ENCODE data around the gene NDUFV2. TPM values are rescaled to one million over a fixed set of nuclear protein-coding genes. Genes with fewer than 3 reads are reported as not detected.

Gene NDUFV2
- total RNA-seq, 4 donors from 2014 or later, result 83.3 to 132 (median 106) TPM

DNA sequence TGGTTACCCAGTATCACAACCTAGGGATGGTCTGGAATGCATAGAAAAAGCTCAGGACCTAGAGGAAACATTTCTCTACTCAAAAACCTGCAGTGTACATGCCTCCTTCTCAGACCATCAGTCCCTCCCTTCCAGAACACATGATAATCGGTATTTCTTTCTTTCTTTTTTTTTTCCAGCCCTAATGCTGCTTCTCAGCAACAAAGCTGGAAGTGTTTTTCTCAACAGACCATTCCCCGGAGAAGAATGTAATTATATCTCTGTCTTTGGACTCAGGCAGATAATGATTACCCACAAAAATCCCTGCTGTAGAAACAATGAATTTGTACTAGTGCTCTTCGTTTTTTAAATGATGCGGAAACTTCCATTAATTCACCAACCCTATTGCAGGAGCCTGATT is 44.1 kb upstream of the NDUFV2 start:
- TF ChIP-seq, protein P1, sequence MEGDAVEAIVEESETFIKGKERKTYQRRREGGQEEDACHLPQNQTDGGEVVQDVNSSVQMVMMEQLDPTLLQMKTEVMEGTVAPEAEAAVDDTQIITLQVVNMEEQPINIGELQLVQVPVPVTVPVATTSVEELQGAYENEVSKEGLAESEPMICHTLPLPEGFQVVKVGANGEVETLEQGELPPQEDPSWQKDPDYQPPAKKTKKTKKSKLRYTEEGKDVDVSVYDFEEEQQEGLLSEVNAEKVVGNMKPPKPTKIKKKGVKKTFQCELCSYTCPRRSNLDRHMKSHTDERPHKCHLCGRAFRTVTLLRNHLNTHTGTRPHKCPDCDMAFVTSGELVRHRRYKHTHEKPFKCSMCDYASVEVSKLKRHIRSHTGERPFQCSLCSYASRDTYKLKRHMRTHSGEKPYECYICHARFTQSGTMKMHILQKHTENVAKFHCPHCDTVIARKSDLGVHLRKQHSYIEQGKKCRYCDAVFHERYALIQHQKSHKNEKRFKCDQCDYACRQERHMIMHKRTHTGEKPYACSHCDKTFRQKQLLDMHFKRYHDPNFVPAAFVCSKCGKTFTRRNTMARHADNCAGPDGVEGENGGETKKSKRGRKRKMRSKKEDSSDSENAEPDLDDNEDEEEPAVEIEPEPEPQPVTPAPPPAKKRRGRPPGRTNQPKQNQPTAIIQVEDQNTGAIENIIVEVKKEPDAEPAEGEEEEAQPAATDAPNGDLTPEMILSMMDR (IDR thresholded peaks at IDR 0.05), result no peak
- TF ChIP-seq POLR2A (IDR thresholded peaks at IDR 0.05), result no peak
- Histone ChIP-seq H3K4me1 (no peaks in the 10 kb centered on the region), H3K27me3 (no peaks in the 10 kb centered on the region), H3K36me3 (no peaks in the 10 kb centered on the region), H3K9me3 (no peaks in the 10 kb centered on the region), H3K27ac (no peak overlapping the region), H3K4me3 (no peak overlapping the region)
- DNase-seq, result no peak

DNA sequence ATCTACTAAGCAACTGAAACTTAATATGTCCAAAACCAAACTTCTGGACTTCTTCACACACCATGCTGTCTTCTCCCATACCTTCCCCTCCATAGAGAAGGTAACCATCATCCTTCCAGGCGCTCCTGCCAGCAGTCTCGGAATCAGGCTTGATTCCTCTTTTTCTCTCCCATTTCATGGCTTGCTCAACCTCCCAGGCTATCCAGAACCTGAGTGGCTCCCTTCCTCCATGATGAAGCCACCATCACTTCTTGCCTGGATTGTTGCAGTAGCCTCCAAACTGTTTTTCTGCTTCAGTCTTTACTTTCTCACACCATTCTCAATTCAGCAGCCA is 40.1 kb upstream of the NDUFV2 start:
- no peaks in the 10 kb centered on the region for H3K9me3 ChIP-seq
- no peak overlapping the region for H3K4me3 ChIP-seq
- TF ChIP-seq, protein P1 (IDR thresholded peaks at IDR 0.05), result no peak
- no peak for TF ChIP-seq POLR2A (IDR thresholded peaks at IDR 0.05)
- no peak overlapping the region for H3K27ac ChIP-seq
- no peaks in the 10 kb centered on the region for H3K27me3 ChIP-seq
- H3K36me3 ChIP-seq, result no peaks in the 10 kb centered on the region
- no peaks in the 10 kb centered on the region for H3K4me1 ChIP-seq
- no peak for DNase-seq

DNA sequence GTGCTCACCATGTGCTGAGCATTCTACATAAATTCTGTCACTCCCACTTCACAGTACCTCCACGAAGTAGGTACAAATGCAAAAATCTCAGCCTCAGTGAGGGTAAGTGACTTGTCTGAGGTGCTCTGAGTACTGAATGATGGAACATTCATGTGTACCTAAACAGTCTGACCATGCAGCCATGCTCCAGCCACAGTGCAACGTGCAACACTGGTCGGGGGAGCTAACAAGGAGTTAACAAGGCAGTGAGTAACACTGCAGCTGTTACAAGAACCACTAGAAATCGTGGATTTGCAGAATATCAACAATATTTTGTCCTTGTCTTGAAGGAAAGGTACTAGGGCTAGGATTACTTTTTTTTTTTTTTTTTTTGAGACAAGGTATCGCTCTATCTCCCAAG is 36.6 kb upstream of the NDUFV2 start:
- Histone ChIP-seq H3K36me3 (no peaks in the 10 kb centered on the region), H3K9me3 (no peaks in the 10 kb centered on the region), H3K27ac (no peak overlapping the region), H3K27me3 (no peaks in the 10 kb centered on the region), H3K4me3 (no peak overlapping the region), H3K4me1 (no peaks in the 10 kb centered on the region)
- TF ChIP-seq, protein P1 (IDR thresholded peaks at IDR 0.05), result no peak
- no peak for TF ChIP-seq POLR2A (IDR thresholded peaks at IDR 0.05)
- DNase-seq, result no peak

DNA sequence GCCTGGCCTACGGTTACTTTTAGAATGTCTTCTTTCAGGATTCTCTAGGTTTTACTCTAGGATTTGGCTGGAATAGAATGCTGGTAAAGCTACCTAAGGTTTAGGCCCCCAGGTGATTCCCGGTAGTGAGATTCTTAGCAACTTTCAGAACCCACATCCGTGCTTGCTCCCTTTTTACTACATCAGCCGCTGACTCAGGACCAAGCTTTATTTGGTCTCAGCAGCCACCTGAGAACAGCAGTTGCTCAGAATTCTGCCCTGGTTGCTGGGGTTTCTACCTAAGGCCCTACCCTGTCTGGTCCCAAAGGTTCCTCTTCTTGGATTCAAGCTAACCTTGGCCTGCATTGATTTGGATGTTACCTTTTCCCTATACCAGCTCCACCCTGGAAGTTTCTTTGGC is 36.1 kb upstream of the NDUFV2 start:
- TF ChIP-seq POLR2A (IDR thresholded peaks at IDR 0.05), result no peak
- TF ChIP-seq, protein P1 (IDR thresholded peaks at IDR 0.05), result no peak
- DNase-seq, result no peak
- Histone ChIP-seq H3K36me3 (no peaks in the 10 kb centered on the region), H3K27ac (no peak overlapping the region), H3K27me3 (no peaks in the 10 kb centered on the region), H3K4me1 (no peaks in the 10 kb centered on the region), H3K4me3 (no peak overlapping the region), H3K9me3 (no peaks in the 10 kb centered on the region)

DNA sequence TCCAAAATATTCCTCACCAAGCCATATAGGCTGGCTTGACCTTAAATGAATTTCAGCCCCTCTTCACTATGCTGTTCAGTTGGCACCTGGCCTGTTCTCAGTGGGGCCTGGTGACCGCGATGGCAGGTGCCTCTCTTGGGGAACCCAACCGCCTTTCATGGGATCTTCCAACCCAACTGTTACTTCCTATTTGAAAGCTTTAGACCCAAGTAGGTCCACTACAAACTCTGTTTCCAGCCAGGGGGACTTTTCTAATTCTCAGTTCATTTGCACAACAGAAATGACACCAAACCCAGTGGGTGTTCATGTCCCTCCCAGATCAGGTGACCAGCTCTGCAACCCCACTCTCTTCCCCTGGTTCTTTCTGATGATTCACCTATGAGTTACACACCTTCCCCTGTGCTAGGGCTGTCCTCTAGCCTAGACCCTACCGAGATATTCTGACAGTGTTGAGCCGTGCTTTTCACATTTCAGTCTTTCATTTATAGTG is 35.6 kb upstream of the NDUFV2 start:
- TF ChIP-seq POLR2A (IDR thresholded peaks at IDR 0.05), result no peak
- TF ChIP-seq, protein P1 (IDR thresholded peaks at IDR 0.05), result no peak
- H3K36me3 ChIP-seq, result no peaks in the 10 kb centered on the region
- no peak overlapping the region for H3K27ac ChIP-seq

DNA sequence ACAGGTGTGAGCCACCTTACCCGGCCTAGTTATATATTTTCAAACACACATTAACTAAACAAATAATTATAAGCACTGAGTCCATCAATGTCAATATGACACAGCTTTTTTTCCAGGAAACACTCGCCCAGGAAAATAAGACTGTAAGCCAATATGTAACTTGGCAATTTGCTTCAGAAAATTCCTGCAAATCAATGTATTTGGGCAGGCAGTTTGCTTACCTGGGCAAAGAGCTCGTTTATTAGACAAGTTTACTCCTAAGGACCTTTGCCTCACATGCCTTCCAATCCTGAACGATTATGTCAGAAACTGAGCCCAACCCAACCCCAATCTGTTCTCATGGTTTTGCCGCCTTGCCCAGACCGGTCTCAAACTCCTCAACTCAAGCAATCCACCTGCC is 34.7 kb upstream of the NDUFV2 start:
- TF ChIP-seq POLR2A (IDR thresholded peaks at IDR 0.05), result no peak
- TF ChIP-seq, protein P1 (IDR thresholded peaks at IDR 0.05), result no peak
- Histone ChIP-seq H3K4me1 (no peaks in the 10 kb centered on the region), H3K27ac (peak overlapping the region in 2 of 4 donors; percentile 59 to 60), H3K4me3 (no peak overlapping the region), H3K36me3 (no peaks in the 10 kb centered on the region), H3K9me3 (no peaks in the 10 kb centered on the region), H3K27me3 (no peaks in the 10 kb centered on the region)
- no peak for DNase-seq

More for the DNA sequence above, 35.6 kb upstream of the NDUFV2 start:
- Histone ChIP-seq H3K4me1 (no peaks in the 10 kb centered on the region), H3K9me3 (no peaks in the 10 kb centered on the region), H3K27me3 (no peaks in the 10 kb centered on the region), H3K4me3 (no peak overlapping the region)
- DNase-seq, result peak in 1 of 3 donors; percentile 59

Data from Peyer's patch (tissue), 4 donors.